Dermis microvascular lymphatic vessel endothelial cell (primary cell): Measurements from ENCODE around the gene ZNF260. TPM values are rescaled to one million over a fixed set of nuclear protein-coding genes. Genes with fewer than 3 reads are reported as not detected.

Experiments
- DNase-seq, 2 donors: peaks; one replicate each; pipeline versions ENCODE4 v3.0.0 to v3.0.0-alpha.2; 2010; ENCODE audit warnings: low read depth in 2 of 2
- total RNA-seq: library from RNA; depleted of rRNA; stranded (reverse); fragments of >200 nt; gene quantifications from 2 replicates; pipeline ENCODE4 v1.2.1, GENCODE V29; 2014

ZNF260 gene
- total RNA-seq, 1 donor from 2014 or later: 12.7 TPM

GRCh38 chr19:36489920-36490415, 38.1 kb downstream of the ZNF260 start:
- DNase-seq: peak in 1 of 2 donors; percentile 93

DNA sequence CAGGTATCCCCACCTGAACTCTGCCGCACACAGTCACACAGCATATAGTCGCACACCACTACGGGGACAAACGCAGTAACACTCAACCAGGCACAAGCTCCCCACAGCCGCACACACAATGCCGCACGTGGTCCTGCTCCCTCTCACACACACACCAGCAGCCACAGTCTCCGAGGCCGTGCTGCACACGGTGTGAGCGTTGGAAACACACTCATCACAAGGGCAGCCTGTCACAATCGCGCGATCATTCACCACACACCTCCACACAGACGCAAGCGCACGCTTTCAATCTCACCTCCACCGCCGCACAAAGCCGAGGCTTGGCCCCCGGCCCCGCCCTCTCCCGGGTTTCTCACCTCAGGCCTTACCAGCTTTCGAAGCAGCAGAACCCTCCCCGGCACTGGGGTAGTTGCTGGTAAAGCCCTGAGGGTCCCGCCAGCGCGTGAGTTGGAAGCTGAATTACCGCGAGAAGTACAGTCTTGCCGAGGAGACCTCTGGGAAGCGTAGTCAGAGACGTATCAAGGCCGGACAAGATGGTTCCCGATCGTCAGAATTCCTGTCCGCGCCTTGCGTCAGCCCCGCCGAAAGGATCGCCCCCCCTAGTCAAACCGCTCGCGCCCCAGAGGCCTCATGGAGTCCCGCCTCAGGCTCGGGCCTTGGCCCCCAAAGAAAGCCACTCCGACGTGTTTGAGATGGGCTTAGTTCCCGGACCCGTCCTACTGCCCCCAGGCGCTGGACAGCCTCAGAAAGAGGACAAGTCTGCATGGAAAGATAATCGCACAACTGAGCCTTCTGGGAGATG, 38.8 kb downstream of the ZNF260 start, which contains the start of gene ZNF566:
Gene ZNF566 (minus strand): TSS at position 444 of the 802 bp plus-strand sequence. CDS start 13,004 bp downstream, outside the sequence.
- DNase-seq: peak; percentile 95 to 98

- peak; percentile 14 to 32 for DNase-seq
Measured at GRCh38 chr19:36488846-36489117, 39.3 kb downstream of the ZNF260 start.

DNA sequence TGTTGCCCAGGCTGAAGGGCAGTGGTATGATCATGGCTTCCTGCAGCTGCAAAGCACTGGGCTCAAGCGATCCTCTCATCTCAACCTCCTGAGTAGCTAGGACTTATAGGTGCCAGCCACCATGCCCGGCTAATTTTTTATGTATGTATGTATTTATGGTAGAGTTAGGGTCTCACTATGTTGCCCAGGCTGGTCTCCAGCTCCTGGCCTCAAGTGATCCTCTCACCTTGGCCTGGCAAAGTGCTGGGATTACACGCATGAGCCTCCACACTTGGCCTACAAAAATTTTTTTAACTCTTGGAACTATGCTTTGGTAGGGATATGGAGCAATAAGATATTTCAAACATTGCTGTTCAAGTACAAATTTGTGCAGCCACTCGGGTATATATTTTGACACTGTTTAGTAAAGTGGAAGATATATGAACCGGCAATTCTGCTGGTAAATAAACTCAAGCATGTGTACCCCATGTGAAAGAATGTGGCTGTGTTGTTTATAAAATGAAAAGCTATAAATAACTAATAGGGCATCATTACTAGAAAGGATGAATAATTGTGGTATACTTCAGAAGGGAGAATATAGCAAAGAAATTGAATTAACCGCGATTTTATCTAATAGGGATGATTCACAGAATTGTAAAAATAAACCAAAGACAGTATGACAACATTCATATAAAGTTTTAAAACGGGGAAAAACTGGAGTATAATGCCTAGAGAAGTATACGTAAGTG, 39.8 kb downstream of the ZNF260 start:
- no peak for DNase-seq

DNA sequence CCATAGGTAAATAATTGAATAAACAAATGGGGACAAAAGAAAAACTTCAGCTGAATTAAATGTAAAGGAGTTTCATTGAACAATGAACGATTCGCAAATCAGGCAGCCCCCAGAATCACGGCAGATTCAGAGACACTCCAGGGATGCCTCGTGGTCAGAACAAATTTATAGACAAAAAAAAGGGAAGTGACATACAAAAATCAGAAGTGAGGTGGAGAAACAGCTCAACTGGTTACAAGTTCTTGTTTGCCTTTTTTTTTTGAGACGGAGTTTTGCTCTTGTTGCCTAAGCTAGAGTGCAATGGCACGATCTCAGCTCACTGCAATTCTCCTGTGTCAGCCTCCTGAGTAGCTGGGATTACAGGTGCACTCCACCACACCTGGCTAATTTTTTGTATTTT, 44.4 kb downstream of the ZNF260 start:
- no peak for DNase-seq

DNA sequence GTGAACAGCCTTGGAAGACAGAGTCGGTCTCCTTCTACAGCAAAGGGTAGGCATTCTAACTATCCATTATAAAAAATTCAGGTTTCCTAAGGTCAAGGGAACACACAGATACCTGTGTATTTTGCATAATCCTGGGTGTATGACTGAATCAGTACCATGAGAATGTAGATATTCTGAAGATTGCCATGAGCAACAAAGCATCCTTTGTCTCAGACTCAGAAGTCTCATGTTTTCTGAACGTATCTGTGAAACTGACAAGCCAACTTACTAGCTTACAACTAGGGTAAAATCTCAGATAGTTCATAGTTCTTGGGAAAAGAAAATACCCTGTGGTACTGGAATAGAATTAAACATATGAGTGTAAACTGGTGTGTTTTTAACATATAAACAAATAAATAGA, 45.2 kb downstream of the ZNF260 start:
- no peak for DNase-seq

Other genes starting within 250 kb of the ZNF260 start
- 2.8 and 3.4 TPM in 2 replicates for gene ZFP14, start 149.1 kb downstream of the ZNF260 start, total RNA-seq
- gene ZFP82, start 109.6 kb downstream of the ZNF260 start, total RNA-seq: 3.2 and 4.0 TPM in 2 replicates
- gene ZNF566, start 38.7 kb downstream of the ZNF260 start, total RNA-seq: 5.6 and 7.8 TPM in 2 replicates
- 4.6 and 5.9 TPM in 2 replicates for gene ZNF529, start 45.0 kb upstream of the ZNF260 start, total RNA-seq
- 3.1 and 3.9 TPM in 2 replicates for gene ZNF382, start 77.0 kb upstream of the ZNF260 start, total RNA-seq
- 5.4 TPM in 2 replicates for gene ZNF461, start 138.6 kb upstream of the ZNF260 start, total RNA-seq
- 2.8 and 3.9 TPM in 2 replicates for gene ZNF567, start 159.3 kb upstream of the ZNF260 start, total RNA-seq
- gene ZNF850, start 244.5 kb upstream of the ZNF260 start, total RNA-seq: 1.7 and 5.1 TPM in 2 replicates